ENCODE results near the gene OTX2.

The OTX2 gene

GRCh38 chr14:56770512-56770911 lies 39.8 kb downstream of the OTX2 start:
- Histone ChIP-seq H3K4me1 (ENCODE audit: insufficient read depth, low read length, severe bottlenecking) (no peaks in the 10 kb centered on the region), H3K36me3 (ENCODE audit: insufficient read depth, low read length) (no peaks in the 10 kb centered on the region), H4K20me1 (ENCODE audit: insufficient read depth, low read length) (no peaks in the 10 kb centered on the region), H3K27ac (ENCODE audit: low read depth, low read length, poor library complexity, severe bottlenecking) (no peak overlapping the region), H3K79me2 (ENCODE audit: insufficient read depth, low read length) (no peaks in the 10 kb centered on the region), H3K9ac (ENCODE audit: low read length) (no peak overlapping the region), H3K4me3 (ENCODE audit: low read depth, low read length, poor library complexity, severe bottlenecking) (no peak overlapping the region), H3F3A (ENCODE audit: insufficient read depth, low read length) (no peaks in the 10 kb centered on the region), H2AFZ (ENCODE audit: low read length) (no peak overlapping the region), H3K9me3 (ENCODE audit: low read length) (no peaks in the 10 kb centered on the region), H3K4me2 (ENCODE audit: low read length) (no peak overlapping the region), H3K27me3 (ENCODE audit: insufficient read depth, low read length) (no peaks in the 10 kb centered on the region), H3K9me2 (ENCODE audit: low read depth, low read length) (no peaks in the 10 kb centered on the region)
- no peak for TF ChIP-seq CTCF (IDR thresholded peaks at IDR 0.05; ENCODE audit: low read length)
- no peak for TF ChIP-seq EZH2 (IDR thresholded peaks at IDR 0.05; ENCODE audit: borderline replicate concordance, low read length)

DNA sequence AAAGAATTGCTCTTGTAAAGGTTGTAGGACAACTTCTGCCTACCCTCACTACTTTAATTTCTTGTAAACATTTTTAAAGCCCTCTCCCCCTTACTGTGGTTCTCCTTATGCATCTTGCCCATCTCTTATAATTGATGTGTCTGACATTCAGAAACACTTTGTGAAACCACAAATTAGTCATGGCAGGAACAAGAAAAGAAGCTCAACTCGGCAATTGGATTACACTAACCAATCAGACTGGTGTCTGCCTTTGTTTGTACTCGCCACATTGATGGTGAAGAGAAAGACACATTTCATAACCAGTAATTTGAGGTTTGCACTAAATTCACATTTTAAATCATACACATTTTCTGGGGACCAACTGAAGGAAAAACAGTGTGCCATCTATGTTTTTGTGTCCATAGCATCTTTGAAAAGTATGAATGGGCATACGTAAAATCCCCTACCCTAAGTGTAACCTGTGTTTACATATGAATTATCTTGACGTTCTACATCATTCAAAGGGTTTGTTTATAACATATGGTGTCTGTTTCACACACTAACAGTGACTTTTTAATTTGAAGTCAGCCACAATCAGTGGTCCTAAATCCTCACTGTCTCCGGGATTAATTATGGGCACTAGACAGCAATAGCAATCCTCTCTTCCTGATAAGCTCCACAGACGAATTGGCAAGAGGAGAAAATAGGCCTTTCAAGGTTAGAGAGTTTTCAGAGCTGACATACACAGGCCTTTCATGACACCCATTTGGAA lies 49.9 kb downstream of the OTX2 start:
- H2AFZ ChIP-seq (ENCODE audit: low read length) = no peak overlapping the region
- no peaks in the 10 kb centered on the region for H3K9me2 ChIP-seq (ENCODE audit: low read depth, low read length)
- no peak overlapping the region for H3K27ac ChIP-seq (ENCODE audit: low read depth, low read length, poor library complexity, severe bottlenecking)
- H4K20me1 ChIP-seq (ENCODE audit: insufficient read depth, low read length) = no peaks in the 10 kb centered on the region
- H3F3A ChIP-seq (ENCODE audit: insufficient read depth, low read length) = no peaks in the 10 kb centered on the region
- H3K36me3 ChIP-seq (ENCODE audit: insufficient read depth, low read length) = no peaks in the 10 kb centered on the region
- H3K4me3 ChIP-seq (ENCODE audit: low read depth, low read length, poor library complexity, severe bottlenecking) = no peak overlapping the region
- no peaks in the 10 kb centered on the region for H3K4me1 ChIP-seq (ENCODE audit: insufficient read depth, low read length, severe bottlenecking)
- H3K4me2 ChIP-seq (ENCODE audit: low read length) = no peak overlapping the region
- TF ChIP-seq EZH2 (IDR thresholded peaks at IDR 0.05; ENCODE audit: borderline replicate concordance, low read length) (no peak), CTCF (IDR thresholded peaks at IDR 0.05; ENCODE audit: low read length) (no peak)
- no peaks in the 10 kb centered on the region for H3K9me3 ChIP-seq (ENCODE audit: low read length)
- H3K79me2 ChIP-seq (ENCODE audit: insufficient read depth, low read length) = no peaks in the 10 kb centered on the region
- no peak overlapping the region for H3K9ac ChIP-seq (ENCODE audit: low read length)
- no peaks in the 10 kb centered on the region for H3K27me3 ChIP-seq (ENCODE audit: insufficient read depth, low read length)

DNA sequence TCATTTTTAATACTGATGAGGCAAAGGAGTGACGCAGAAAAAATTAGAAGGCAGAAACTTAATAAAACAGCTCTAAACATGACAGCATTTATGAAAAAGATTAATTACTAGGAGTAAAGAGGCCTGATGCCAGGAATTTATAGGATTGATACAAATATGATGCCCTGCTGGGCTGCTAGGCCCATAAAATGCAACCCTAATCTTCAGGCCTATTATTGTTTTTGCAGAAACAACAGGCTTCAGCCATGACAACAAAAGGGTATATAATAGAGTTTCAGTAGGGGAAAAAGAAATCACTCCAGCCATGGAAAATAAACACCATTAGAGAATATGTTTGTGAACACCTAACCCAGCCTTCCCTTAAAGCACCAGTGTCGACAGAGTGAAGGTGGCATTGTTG lies 50.6 kb downstream of the OTX2 start:
- Histone ChIP-seq H4K20me1 (ENCODE audit: insufficient read depth, low read length) (no peaks in the 10 kb centered on the region), H3K27me3 (ENCODE audit: insufficient read depth, low read length) (no peaks in the 10 kb centered on the region), H3K9me3 (ENCODE audit: low read length) (no peaks in the 10 kb centered on the region), H3F3A (ENCODE audit: insufficient read depth, low read length) (no peaks in the 10 kb centered on the region), H2AFZ (ENCODE audit: low read length) (no peak overlapping the region), H3K9me2 (ENCODE audit: low read depth, low read length) (no peaks in the 10 kb centered on the region), H3K4me3 (ENCODE audit: low read depth, low read length, poor library complexity, severe bottlenecking) (no peak overlapping the region), H3K27ac (ENCODE audit: low read depth, low read length, poor library complexity, severe bottlenecking) (no peak overlapping the region), H3K4me1 (ENCODE audit: insufficient read depth, low read length, severe bottlenecking) (no peaks in the 10 kb centered on the region), H3K4me2 (ENCODE audit: low read length) (no peak overlapping the region), H3K36me3 (ENCODE audit: insufficient read depth, low read length) (no peaks in the 10 kb centered on the region), H3K79me2 (ENCODE audit: insufficient read depth, low read length) (no peaks in the 10 kb centered on the region), H3K9ac (ENCODE audit: low read length) (no peak overlapping the region)
- TF ChIP-seq EZH2 (IDR thresholded peaks at IDR 0.05; ENCODE audit: borderline replicate concordance, low read length) (no peak), CTCF (IDR thresholded peaks at IDR 0.05; ENCODE audit: low read length) (no peak)
